ENCODE results near the gene SPRYD3. TPM values are rescaled to one million over a fixed set of nuclear protein-coding genes. Genes with fewer than 3 reads are reported as not detected.
"Not testable (repeated sequence)": the region's sequence is repeated elsewhere in the genome, so short reads cannot be mapped to it uniquely, and the experiment has no call there.

SPRYD3 gene
- total RNA-seq, 4 donors from 2014 or later = 21.0 to 39.5 (median 28.4) TPM

- intact Hi-C loops (cut with DNase I; ENCODE audit: low total_unique reads) = no loop called here
- peak in 1 of 2 donors; percentile 90 for DNase-seq (ENCODE audit: low spot score in 2 of 2)
- H3K4me3 ChIP-seq (ENCODE audit: low read depth, poor library complexity, severe bottlenecking) = peak overlapping the region; percentile 56
- no peak for TF ChIP-seq POLR2A (IDR thresholded peaks at IDR 0.05)
- 27 to 31% methylated on average over 13 of the region's 13 CpGs for WGBS, 2 donors
These were observed 19.3 kb upstream of the SPRYD3 start for GRCh38 chr12:53098354-53098981.

- peak in 1 of 2 donors; percentile 91 for DNase-seq (ENCODE audit: low spot score in 2 of 2)
- intact Hi-C loops (cut with DNase I; ENCODE audit: low total_unique reads) = no loop called here
- peak within 1 kb of the TSS; percentile 56 for H3K4me3 ChIP-seq (ENCODE audit: low read depth, poor library complexity, severe bottlenecking)
- no peak for TF ChIP-seq POLR2A (IDR thresholded peaks at IDR 0.05)
- TF ChIP-seq CTCF (IDR thresholded peaks at IDR 0.05) = no peak
- 2 to 3% methylated on average over 23 to 42 of the region's 51 CpGs for WGBS, 2 donors
These were observed 18.6 kb upstream of the SPRYD3 start, which contains the start of gene IGFBP6 for GRCh38 chr12:53097564-53098353. IGFBP6 (plus strand) TSS chr12:53097667; CDS start chr12:53097718, 51 bp downstream.

DNA sequence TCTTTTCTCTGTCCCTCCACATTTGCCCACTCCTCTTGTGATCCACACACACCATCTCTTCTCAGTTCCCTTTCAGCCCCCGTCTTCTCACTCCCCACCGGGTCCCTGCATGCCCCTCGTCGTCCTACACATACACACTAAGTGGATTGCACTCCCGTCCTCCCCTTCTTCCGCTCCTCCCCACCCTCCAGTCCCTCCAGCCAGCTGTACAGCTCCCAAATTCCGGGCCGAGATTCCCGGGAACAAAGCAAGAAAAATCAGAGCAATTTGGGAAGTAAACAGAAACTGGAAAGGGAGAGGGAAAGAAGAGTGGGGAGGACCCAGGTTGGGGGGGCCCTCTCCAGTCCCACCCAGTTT, 18.0 kb upstream of the SPRYD3 start:
- peak in 1 of 2 donors; percentile 87 for DNase-seq (ENCODE audit: low spot score in 2 of 2)
- intact Hi-C loops (cut with DNase I; ENCODE audit: low total_unique reads) = no loop called here
- TF ChIP-seq POLR2A (IDR thresholded peaks at IDR 0.05) (no peak), CTCF (IDR thresholded peaks at IDR 0.05) (no peak)
- WGBS, 2 donors = 1 to 4% methylated on average over 9 of the region's 9 CpGs
- peak overlapping the region; percentile 10 for H3K4me3 ChIP-seq (ENCODE audit: low read depth, poor library complexity, severe bottlenecking)

- peak overlapping the region; percentile 10 for H3K4me3 ChIP-seq (ENCODE audit: low read depth, poor library complexity, severe bottlenecking)
- intact Hi-C loops (cut with DNase I; ENCODE audit: low total_unique reads) = no loop called here
- TF ChIP-seq POLR2A (IDR thresholded peaks at IDR 0.05) = no peak
- no peak for TF ChIP-seq CTCF (IDR thresholded peaks at IDR 0.05)
- DNase-seq (ENCODE audit: low spot score in 2 of 2) = peak in 1 of 2 donors; percentile 82
- 23 to 29% methylated on average over 9 of the region's 9 CpGs for WGBS, 2 donors
These were observed 17.6 kb upstream of the SPRYD3 start for GRCh38 chr12:53096759-53097158.

GRCh38 chr12:53096089-53096741, 17.0 kb upstream of the SPRYD3 start:
- no peak overlapping the region for H3K4me3 ChIP-seq (ENCODE audit: low read depth, poor library complexity, severe bottlenecking)
- intact Hi-C loops (cut with DNase I; ENCODE audit: low total_unique reads) = no loop called here
- TF ChIP-seq CTCF (IDR thresholded peaks at IDR 0.05) = no peak
- TF ChIP-seq POLR2A (IDR thresholded peaks at IDR 0.05) = no peak
- 35 to 38% methylated on average over 11 of the region's 11 CpGs for WGBS, 2 donors
- DNase-seq (ENCODE audit: low spot score in 2 of 2) = peak; percentile 85 to 95

- DNase-seq (ENCODE audit: low spot score in 2 of 2) = peak in 1 of 2 donors; percentile 56
- H3K4me3 ChIP-seq (ENCODE audit: low read depth, poor library complexity, severe bottlenecking); intact Hi-C loops (cut with DNase I; ENCODE audit: low total_unique reads): not testable (repeated sequence)
- WGBS, 2 donors = 95 to 97% methylated on average over 3 of the region's 3 CpGs
These were observed 16.4 kb upstream of the SPRYD3 start for GRCh38 chr12:53095596-53095895.

DNA sequence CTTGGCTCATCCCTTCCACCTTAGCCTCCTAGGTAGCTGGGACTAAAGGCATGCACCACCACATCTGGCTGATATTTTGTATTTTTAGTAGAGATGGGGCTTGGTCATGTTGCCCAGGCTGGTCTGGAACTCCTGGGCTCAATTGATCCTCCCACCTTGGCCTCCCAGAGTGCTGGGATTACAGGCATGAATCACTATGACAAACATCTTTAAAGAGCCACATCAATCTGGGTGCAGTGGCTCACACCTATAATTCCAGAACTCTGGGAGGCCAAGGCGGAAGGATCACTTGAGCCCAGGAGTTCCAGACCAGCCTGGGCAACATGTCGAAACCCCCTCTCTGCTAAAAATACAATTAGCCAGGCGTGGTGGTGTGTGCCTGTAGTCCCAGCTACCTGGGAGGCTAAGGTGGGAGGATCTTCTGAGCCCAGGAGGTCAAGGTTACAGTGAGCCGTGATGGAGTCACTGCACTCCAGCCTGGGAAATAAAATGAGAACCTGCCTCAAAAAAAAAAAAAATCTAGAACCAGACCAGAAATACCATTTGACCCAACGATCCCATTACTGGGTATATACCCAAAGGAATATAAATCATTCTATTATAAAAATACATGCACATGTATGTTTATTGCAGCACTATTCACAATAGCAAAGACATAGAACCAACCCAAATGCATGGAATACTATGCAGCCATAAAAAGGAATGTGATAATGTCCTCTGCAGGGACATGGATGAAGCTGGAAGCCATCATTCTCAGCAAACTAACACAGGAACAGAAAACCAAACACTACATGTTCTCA, 15.8 kb upstream of the SPRYD3 start:
- H3K4me3 ChIP-seq (ENCODE audit: low read depth, poor library complexity, severe bottlenecking); intact Hi-C loops (cut with DNase I; ENCODE audit: low total_unique reads): not testable (repeated sequence)
- DNase-seq (ENCODE audit: low spot score in 2 of 2) = peak in 1 of 2 donors; percentile 20
- WGBS, 2 donors = 96 to 97% methylated on average over 4 to 5 of the region's 5 CpGs

All from lower leg skin (tissue), 4 donors.